ENCODE measurements around the gene ANAPC15. TPM values are rescaled to one million over a fixed set of nuclear protein-coding genes. Genes with fewer than 3 reads are reported as not detected.

The ANAPC15 gene
- total and polyA plus RNA-seq, 9 of the 15 experiments (the other 6 are each of a cell fraction or from before 2014, with no cell fraction given), result 53.0 to 254 (median 75.7) TPM

- no peak for TF ChIP-seq CEBPG (CRISPR knock-in tag; IDR thresholded peaks at IDR 0.05)
- TF ChIP-seq CEBPG (tag; conservative IDR thresholded peaks at IDR 0.05 in 1 of 2, IDR thresholded peaks at IDR 0.05 in 1 of 2), result no peak; a peak in 1 of 4 replicates
- TF ChIP-seq BCLAF1 (IDR thresholded peaks at IDR 0.05; ENCODE audit: borderline replicate concordance in 1 of 2, control insufficient read depth in 1 of 2, low read depth in 2 of 2, low read length in 1 of 2), result no peak
- no peak for TF ChIP-seq ZNF217 (CRISPR knock-in tag; IDR thresholded peaks at IDR 0.05)
- TF ChIP-seq FOXJ2 (tag; IDR thresholded peaks at IDR 0.05), result peak; percentile 73; the same call in 1 of the 2 replicates
- TF ChIP-seq ZNF174 (CRISPR knock-in tag; IDR thresholded peaks at IDR 0.05), result no peak
- TF ChIP-seq EP400 (IDR thresholded peaks at IDR 0.05), result peak; percentile 87
- TF ChIP-seq SNRNP70 (optimal IDR thresholded peaks at IDR 0.05; ENCODE audit: low read depth, low read length), result no peak
- TF ChIP-seq ZNF436 (CRISPR knock-in tag; IDR thresholded peaks at IDR 0.05), result no peak
- TF ChIP-seq ZBTB11 (CRISPR knock-in tag; IDR thresholded peaks at IDR 0.05), result peak in 1 of 3 experiments; percentile 95; a peak in 2 of 6 replicates
- TF ChIP-seq ESRRB (CRISPR knock-in tag; IDR thresholded peaks at IDR 0.05; ENCODE audit: borderline replicate concordance), result no peak
- TF ChIP-seq ATF7 (IDR thresholded peaks at IDR 0.05), result peak; percentile 86
- no peak for TF ChIP-seq ZNF134 (CRISPR knock-in tag; conservative IDR thresholded peaks at IDR 0.05)
- peak; percentile 82 for TF ChIP-seq ZBTB12 (CRISPR knock-in tag; IDR thresholded peaks at IDR 0.05)
- no peak; the same call in 1 of the 2 replicates for TF ChIP-seq ESRRA (IDR thresholded peaks at IDR 0.05; ENCODE audit: borderline replicate concordance, low read depth)
- TF ChIP-seq TEAD4 (IDR thresholded peaks at IDR 0.05; ENCODE audit: low read length), result peak; percentile 17; the same call in 1 of the 2 replicates
- no peak for TF ChIP-seq TEAD4 (CRISPR knock-in tag; IDR thresholded peaks at IDR 0.05; ENCODE audit: borderline replicate concordance)
- TF ChIP-seq MAFF (IDR thresholded peaks at IDR 0.05; ENCODE audit: low read length), result no peak
- no peak for TF ChIP-seq ZC3H11A (IDR thresholded peaks at IDR 0.05; ENCODE audit: low read depth, low read length)
- no peak for TF ChIP-seq DACH1 (IDR thresholded peaks at IDR 0.05; ENCODE audit: partially characterized antibody)
- TF ChIP-seq HIVEP1 (CRISPR knock-in tag; IDR thresholded peaks at IDR 0.05), result no peak
Measured at GRCh38 chr11:72112143-72112977, at the start of gene ANAPC15 (continued).
